WERI-Rb-1 (cell line): ENCODE data around the gene ELOA.
A peak's percentile ranks its signal among the peaks of the same experiment; 100 is the strongest.

Experiments used
- DNase-seq: peaks from one replicate; pipeline ENCODE4 v3.0.0-alpha.2; 2020
- H3K27ac ChIP-seq: fragments of 250-450 bp; sonication (Bioruptor Pico); 2 replicates; pipeline ENCODE4 v1.5.1; 2020; ENCODE audit warnings: mild to moderate bottlenecking, moderate library complexity
- H3K27me3 ChIP-seq: fragments of 250-450 bp; sonication (Bioruptor Pico); 2 replicates; pipeline ENCODE4 v1.5.1; 2021; ENCODE audit warnings: mild to moderate bottlenecking, low read depth, moderate library complexity; ENCODE audit not compliant: insufficient read depth, severe bottlenecking
- H3K36me3 ChIP-seq: fragments of 250-450 bp; sonication (Bioruptor Pico); 2 replicates; pipeline ENCODE4 v1.5.1; 2020; ENCODE audit warnings: mild to moderate bottlenecking, moderate library complexity
- H3K4me3 ChIP-seq: 2 replicates; pipeline ENCODE4 v1.5.1; 2011; ENCODE audit warnings: low read depth, mild to moderate bottlenecking, control low read depth, low read length
- H3K9me3 ChIP-seq: fragments of 250-450 bp; sonication (Bioruptor Pico); 2 replicates; pipeline ENCODE4 v1.5.1; 2021; ENCODE audit warnings: mild to moderate bottlenecking, moderate library complexity; ENCODE audit not compliant: severe bottlenecking
- TF ChIP-seq, protein P1 (sequence below): IDR thresholded peaks from 2 replicates; pipeline ENCODE4 v1.5.1; 2011; ENCODE audit warnings: low read depth, mild to moderate bottlenecking, control low read depth, inconsistent platforms, low read length

The ELOA gene

DNA sequence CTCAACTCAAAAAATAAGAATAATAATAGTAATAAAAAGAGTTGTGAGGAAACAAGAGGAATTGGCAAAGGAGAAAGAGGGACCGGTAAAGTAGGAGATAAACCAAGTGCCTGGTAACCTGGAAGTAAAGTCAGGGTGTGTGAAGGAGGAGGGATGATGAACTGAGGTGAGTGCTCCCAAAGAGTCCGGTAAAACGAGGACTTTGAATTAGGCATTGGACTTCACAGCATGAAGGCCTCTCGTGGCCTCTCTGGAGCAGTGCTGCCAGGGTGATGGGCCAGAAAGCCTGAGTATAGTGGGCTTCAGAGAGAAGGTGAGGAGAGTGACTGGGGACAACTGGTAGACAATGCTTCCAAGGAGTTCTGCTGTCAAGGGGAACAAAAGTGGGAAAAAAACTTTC lies 34.0 kb upstream of the ELOA start:
- DNase-seq, result no peak
- TF ChIP-seq, protein P1, sequence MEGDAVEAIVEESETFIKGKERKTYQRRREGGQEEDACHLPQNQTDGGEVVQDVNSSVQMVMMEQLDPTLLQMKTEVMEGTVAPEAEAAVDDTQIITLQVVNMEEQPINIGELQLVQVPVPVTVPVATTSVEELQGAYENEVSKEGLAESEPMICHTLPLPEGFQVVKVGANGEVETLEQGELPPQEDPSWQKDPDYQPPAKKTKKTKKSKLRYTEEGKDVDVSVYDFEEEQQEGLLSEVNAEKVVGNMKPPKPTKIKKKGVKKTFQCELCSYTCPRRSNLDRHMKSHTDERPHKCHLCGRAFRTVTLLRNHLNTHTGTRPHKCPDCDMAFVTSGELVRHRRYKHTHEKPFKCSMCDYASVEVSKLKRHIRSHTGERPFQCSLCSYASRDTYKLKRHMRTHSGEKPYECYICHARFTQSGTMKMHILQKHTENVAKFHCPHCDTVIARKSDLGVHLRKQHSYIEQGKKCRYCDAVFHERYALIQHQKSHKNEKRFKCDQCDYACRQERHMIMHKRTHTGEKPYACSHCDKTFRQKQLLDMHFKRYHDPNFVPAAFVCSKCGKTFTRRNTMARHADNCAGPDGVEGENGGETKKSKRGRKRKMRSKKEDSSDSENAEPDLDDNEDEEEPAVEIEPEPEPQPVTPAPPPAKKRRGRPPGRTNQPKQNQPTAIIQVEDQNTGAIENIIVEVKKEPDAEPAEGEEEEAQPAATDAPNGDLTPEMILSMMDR, result no peak
- no peaks in the 10 kb centered on the region for H3K9me3 ChIP-seq
- no peak overlapping the region for H3K27ac ChIP-seq
- H3K36me3 ChIP-seq, result peaks cover 3% of the 10 kb centered on the region; the same call in 1 of the 2 replicates
- H3K4me3 ChIP-seq, result no peak overlapping the region
- H3K27me3 ChIP-seq, result no peaks in the 10 kb centered on the region

DNA sequence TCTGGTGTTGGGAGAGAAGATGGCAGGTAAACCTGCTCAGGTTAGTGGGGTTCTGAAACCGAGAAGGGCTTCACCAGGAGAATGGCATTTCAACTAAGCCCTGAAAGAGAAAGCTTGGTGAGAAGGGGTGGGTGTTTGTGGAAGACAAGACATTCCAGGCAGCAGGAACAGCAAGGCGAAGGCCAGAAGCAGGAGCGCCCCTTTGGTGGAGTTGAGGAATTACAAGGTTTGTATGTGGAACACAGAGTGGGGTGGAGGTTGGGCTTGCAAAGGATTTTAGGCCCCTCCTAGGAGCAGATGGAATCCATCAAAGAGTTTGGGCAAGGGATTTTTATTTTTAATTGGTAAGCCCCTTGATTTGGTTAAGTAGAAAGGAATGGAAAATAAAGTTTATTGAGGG lies 24.8 kb upstream of the ELOA start:
- Histone ChIP-seq H3K27ac (no peak overlapping the region), H3K4me3 (no peak overlapping the region), H3K9me3 (no peaks in the 10 kb centered on the region), H3K27me3 (no peaks in the 10 kb centered on the region), H3K36me3 (no peaks in the 10 kb centered on the region)
- TF ChIP-seq, protein P1, result peak; percentile 71
- peak; percentile 60 for DNase-seq

DNA sequence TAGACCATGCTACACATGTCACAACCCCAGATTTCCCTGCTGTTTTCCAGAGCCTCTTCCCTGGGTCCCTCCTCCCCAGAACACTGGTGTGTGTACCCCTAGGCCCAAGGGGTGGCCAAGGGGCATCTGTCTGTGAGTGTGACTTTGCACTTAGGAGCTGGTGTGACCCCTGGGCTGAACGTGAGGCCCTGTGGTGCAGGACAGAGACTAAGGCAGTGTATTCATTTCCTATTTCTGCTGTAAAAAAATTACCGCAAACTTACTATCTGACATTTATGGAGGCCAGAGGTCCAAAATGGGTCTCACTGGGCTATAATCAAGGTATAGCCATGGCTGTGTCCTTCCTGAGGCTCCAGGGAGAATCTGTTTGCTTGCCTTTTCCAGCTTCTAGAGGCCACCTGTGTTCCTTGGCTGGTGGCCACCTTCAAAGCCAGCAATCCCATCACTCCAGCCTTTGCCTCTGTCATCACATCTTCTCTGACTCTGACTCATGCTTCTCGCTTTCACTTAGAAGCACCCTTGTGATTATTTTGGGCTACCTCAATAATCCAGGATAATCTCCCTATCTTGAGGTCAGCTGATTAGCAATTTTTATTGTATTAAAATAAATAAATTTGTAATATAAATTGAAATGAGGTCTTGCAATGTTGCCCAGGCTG lies 24.0 kb upstream of the ELOA start:
- TF ChIP-seq, protein P1, result no peak
- no peaks in the 10 kb centered on the region for H3K27me3 ChIP-seq
- H3K9me3 ChIP-seq, result no peaks in the 10 kb centered on the region
- no peak overlapping the region for H3K27ac ChIP-seq
- H3K36me3 ChIP-seq, result no peaks in the 10 kb centered on the region
- DNase-seq, result no peak
- H3K4me3 ChIP-seq, result no peak overlapping the region

DNA sequence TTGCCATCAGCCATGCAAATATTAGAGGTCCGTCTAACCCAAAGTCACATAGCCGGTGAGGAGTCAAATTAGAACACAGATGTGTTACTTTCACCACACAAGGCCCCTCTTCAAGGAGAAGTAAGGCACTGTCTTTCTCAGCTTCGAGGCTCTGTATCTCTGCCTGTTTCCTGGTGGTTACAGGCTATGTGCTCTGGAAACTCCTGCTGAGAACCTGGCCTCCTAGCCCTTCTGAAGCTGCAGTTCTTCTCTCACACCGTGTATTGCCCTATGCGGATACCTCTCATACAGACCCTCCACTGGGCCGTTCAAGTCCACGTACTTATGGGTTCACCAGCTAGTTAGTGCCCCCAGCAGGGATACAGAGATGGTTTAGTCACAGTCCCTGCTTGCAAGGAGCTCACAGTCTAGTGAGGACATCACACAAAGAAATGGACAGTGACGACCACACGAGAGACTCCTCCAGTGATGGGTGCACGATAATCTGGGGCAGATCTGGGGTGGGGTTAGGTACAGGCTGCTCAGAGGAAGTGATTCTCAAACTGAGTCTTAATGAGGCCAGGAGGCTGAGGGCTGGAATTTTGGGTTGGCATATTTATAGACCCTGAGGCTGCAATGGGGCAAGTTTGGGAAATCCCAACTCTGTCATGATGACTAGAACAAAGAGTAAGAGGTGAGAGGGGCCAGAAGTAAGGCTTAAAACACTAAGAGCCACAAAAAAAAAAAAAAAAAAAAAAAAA lies 22.8 kb upstream of the ELOA start:
- TF ChIP-seq, protein P1, result no peak
- Histone ChIP-seq H3K4me3 (no peak overlapping the region), H3K36me3 (no peaks in the 10 kb centered on the region), H3K9me3 (no peaks in the 10 kb centered on the region), H3K27ac (no peak overlapping the region), H3K27me3 (no peaks in the 10 kb centered on the region)
- DNase-seq, result no peak

DNA sequence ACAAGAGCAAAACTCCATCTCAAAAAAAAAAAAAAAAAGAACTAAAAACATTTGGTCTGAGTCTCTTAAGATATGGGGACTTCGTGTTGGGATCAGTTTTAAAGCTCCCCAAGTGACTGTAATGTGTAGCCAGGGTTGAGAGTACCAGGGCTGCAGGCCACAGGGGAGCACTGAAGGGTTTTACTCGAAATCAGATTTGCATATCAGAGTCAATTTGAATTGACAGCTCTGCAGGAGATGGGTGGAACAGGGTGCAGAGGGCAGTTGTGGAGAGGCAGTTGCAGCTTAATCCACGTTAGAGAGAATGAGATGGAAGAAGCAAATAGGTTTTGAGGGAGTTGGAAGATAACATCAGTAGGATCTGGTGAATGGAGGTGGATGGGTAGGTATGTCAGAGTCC lies 20.6 kb upstream of the ELOA start:
- Histone ChIP-seq H3K4me3 (no peak overlapping the region), H3K9me3 (no peaks in the 10 kb centered on the region), H3K27ac (no peak overlapping the region), H3K27me3 (no peaks in the 10 kb centered on the region), H3K36me3 (no peaks in the 10 kb centered on the region)
- no peak for DNase-seq
- TF ChIP-seq, protein P1, result no peak
